IMR-90 (cell line): ENCODE data around the gene KLK1. TPM values are rescaled to one million over a fixed set of nuclear protein-coding genes. Genes with fewer than 3 reads are reported as not detected.

Source experiments
- microRNA-seq, 2 experiments: library from miRNA; stranded (forward) in 1 of 2; unstranded in 1 of 2; fragments of 10-50 nt in 1 of 2; fragments of <30 nt in 1 of 2; gene quantifications in 1 of 2; microRNA quantifications in 1 of 2; one replicate each; pipeline versions ENCODE3 to v1.1.0; 2013 to 2020; ENCODE audit not compliant: insufficient read depth in 1 of 2, insufficient read length in 1 of 2, unreplicated experiment in 1 of 2
- polyA plus RNA-seq, 3 experiments: library from polyadenylated mRNA; depleted of rRNA; stranded (reverse); fragments of >200 nt; gene quantifications; 2 replicates each; pipeline ENCODE4 v1.2.3, GENCODE V29; 2012; ENCODE audit warnings: low replicate concordance in 1 of 3
- small RNA-seq, 5 experiments: library from RNA; depleted of rRNA; stranded (forward); fragments of <200 nt; gene quantifications; one replicate each; pipeline ENCODE3, GENCODE V24; 2012
- total RNA-seq: library from RNA; depleted of rRNA; stranded (reverse); fragments of >200 nt; gene quantifications from 2 replicates; pipeline ENCODE4 v1.2.3, GENCODE V29; 2012; rRNA removed

The KLK1 gene
- total and polyA plus RNA-seq, 2 of the 4 experiments (the other 2 are of a cell fraction) = not detected

Small RNA genes lying within 50 kb of the gene (microRNA-seq; reads per million reads assigned to microRNA genes)
- gene SNORD88A (ENCODE audit: insufficient read depth, insufficient read length) = 8.3 reads per million
- gene SNORD88B (ENCODE audit: insufficient read depth, insufficient read length) = not detected
- gene SNORD88C (ENCODE audit: insufficient read depth, insufficient read length) = not detected

Small RNA genes lying within 50 kb of the gene (small RNA-seq; reads per million reads assigned to genes)
- gene SNORD88A (5.6 to 39.8 (median 20.7) reads per million in 5 experiments), gene SNORD88B (0 reads per million in 5 experiments), gene SNORD88C (0 reads per million in 5 experiments)

Other genes with a start within 250 kb of the KLK1 start
- gene SYT3, start 183.9 kb downstream of the KLK1 start, total RNA-seq = not detected in 2 replicates
- gene SYT3, start 183.9 kb downstream of the KLK1 start, polyA plus RNA-seq (2012; rRNA removed) = 0.05 TPM in 1 of 2 replicates, not detected in the other
- gene C19orf81, start 174.3 kb downstream of the KLK1 start, total RNA-seq = not detected in 2 replicates
- gene C19orf81, start 174.3 kb downstream of the KLK1 start, polyA plus RNA-seq (2012; rRNA removed) = 0.31 and 1.1 TPM in 2 replicates
- 4.7 and 6.1 TPM in 2 replicates for gene SHANK1, start 104.0 kb downstream of the KLK1 start, total RNA-seq
- 6.7 and 7.6 TPM in 2 replicates for gene SHANK1, start 104.0 kb downstream of the KLK1 start, polyA plus RNA-seq (2012; rRNA removed)
- gene CLEC11A, start 100.4 kb downstream of the KLK1 start, total RNA-seq = 17.0 and 19.2 TPM in 2 replicates
- gene CLEC11A, start 100.4 kb downstream of the KLK1 start, polyA plus RNA-seq (2012; rRNA removed) = 152 and 223 TPM in 2 replicates
- gene GPR32, start 53.3 kb downstream of the KLK1 start, total RNA-seq = not detected in 2 replicates
- gene GPR32, start 53.3 kb downstream of the KLK1 start, polyA plus RNA-seq (2012; rRNA removed) = not detected in 2 replicates
- not detected in 2 replicates for gene ACP4, start 33.4 kb downstream of the KLK1 start, total RNA-seq
- not detected in 2 replicates for gene ACP4, start 33.4 kb downstream of the KLK1 start, polyA plus RNA-seq (2012; rRNA removed)
- not detected in 2 replicates for gene KLK15, start 9.8 kb upstream of the KLK1 start, total RNA-seq
- not detected in 2 replicates for gene KLK15, start 9.8 kb upstream of the KLK1 start, polyA plus RNA-seq (2012; rRNA removed)
- not detected in 2 replicates for gene KLK3, start 31.1 kb upstream of the KLK1 start, total RNA-seq
- not detected in 2 replicates for gene KLK3, start 31.1 kb upstream of the KLK1 start, polyA plus RNA-seq (2012; rRNA removed)
- gene KLK2, start 49.7 kb upstream of the KLK1 start, total RNA-seq = not detected in 2 replicates
- not detected in 2 replicates for gene KLK2, start 49.7 kb upstream of the KLK1 start, polyA plus RNA-seq (2012; rRNA removed)
- not detected in 2 replicates for gene KLK4, start 87.6 kb upstream of the KLK1 start, total RNA-seq
- gene KLK4, start 87.6 kb upstream of the KLK1 start, polyA plus RNA-seq (2012; rRNA removed) = not detected in 2 replicates
- not detected in 2 replicates for gene KLK5, start 129.3 kb upstream of the KLK1 start, total RNA-seq
- not detected in 2 replicates for gene KLK5, start 129.3 kb upstream of the KLK1 start, polyA plus RNA-seq (2012; rRNA removed)
- not detected in 2 replicates for gene KLK6, start 145.8 kb upstream of the KLK1 start, total RNA-seq
- gene KLK6, start 145.8 kb upstream of the KLK1 start, polyA plus RNA-seq (2012; rRNA removed) = not detected in 2 replicates
- not detected in 2 replicates for gene KLK7, start 160.1 kb upstream of the KLK1 start, total RNA-seq
- gene KLK7, start 160.1 kb upstream of the KLK1 start, polyA plus RNA-seq (2012; rRNA removed) = not detected in 2 replicates
- not detected in 2 replicates for gene KLK8, start 177.8 kb upstream of the KLK1 start, total RNA-seq
- not detected in 2 replicates for gene KLK8, start 177.8 kb upstream of the KLK1 start, polyA plus RNA-seq (2012; rRNA removed)
- gene KLK10, start 195.9 kb upstream of the KLK1 start, total RNA-seq = not detected in 2 replicates
- not detected in 2 replicates for gene KLK10, start 195.9 kb upstream of the KLK1 start, polyA plus RNA-seq (2012; rRNA removed)
- gene KLK11, start 202.8 kb upstream of the KLK1 start, total RNA-seq = not detected in 2 replicates
- not detected in 2 replicates for gene KLK11, start 202.8 kb upstream of the KLK1 start, polyA plus RNA-seq (2012; rRNA removed)
- not detected in 2 replicates for gene KLK12, start 211.2 kb upstream of the KLK1 start, total RNA-seq
- not detected in 2 replicates for gene KLK12, start 211.2 kb upstream of the KLK1 start, polyA plus RNA-seq (2012; rRNA removed)
- gene KLK13, start 241.3 kb upstream of the KLK1 start, total RNA-seq = not detected in 2 replicates
- 0.16 TPM in 1 of 2 replicates, not detected in the other for gene KLK13, start 241.3 kb upstream of the KLK1 start, polyA plus RNA-seq (2012; rRNA removed)